Ovary (tissue), 9 donors: Measurements from ENCODE around the gene GOLGA8J. TPM values are rescaled to one million over a fixed set of nuclear protein-coding genes. Genes with fewer than 3 reads are reported as not detected.

Experiments
- DNase-seq, 5 donors: peaks; one replicate each; pipeline ENCODE4 v3.0.0-alpha.2; 2019 to 2020
- H3K27ac ChIP-seq, 2 donors: fragments of 200-600 bp; one replicate each; pipeline versions ENCODE4 v1.5.1 to v1.8.0; 2019 to 2022
- H3K27me3 ChIP-seq: fragments of 200-600 bp; one replicate; pipeline ENCODE4 v1.8.0; 2022
- H3K36me3 ChIP-seq: fragments of 200-600 bp; sonication (generic); one replicate; pipeline ENCODE4 v1.5.1; 2019
- H3K4me1 ChIP-seq: one replicate; pipeline ENCODE4 v1.8.1; 2013; ENCODE audit warnings: mild to moderate bottlenecking, moderate library complexity; ENCODE audit not compliant: insufficient read depth
- H3K4me3 ChIP-seq: fragments of 200-600 bp; sonication (generic); one replicate; pipeline ENCODE4 v1.5.1; 2017
- H3K9me3 ChIP-seq, 2 donors: fragments of 200-600 bp in 1 of 2; sonication (generic) in 1 of 2; one replicate each; pipeline versions ENCODE4 v1.5.1 to v1.8.1; 2013 to 2019; ENCODE audit warnings: mild to moderate bottlenecking in 1 of 2, moderate library complexity in 1 of 2
- CTCF ChIP-seq, 3 donors: fragments of 450-650 bp in 2 of 3; fragments of 200-600 bp in 1 of 3; IDR thresholded peaks; one replicate each; pipeline versions ENCODE4 v1.5.1 to v1.8.0; 2016 to 2022; ENCODE audit warnings: antibody characterized with exemption in 3 of 3, mild to moderate bottlenecking in 1 of 3
- EP300 ChIP-seq: sonication (generic); formaldehyde crosslinking; IDR thresholded peaks from one replicate; pipeline ENCODE4 v1.6.1; 2017; ENCODE audit warnings: antibody characterized with exemption
- POLR2A ChIP-seq: fragments of 450-650 bp; IDR thresholded peaks from one replicate; pipeline ENCODE4 v1.6.1; 2017; ENCODE audit warnings: antibody characterized with exemption, mild to moderate bottlenecking, moderate library complexity
- WGBS, 3 donors: extraction: QIAGEN DNeasy Blood & Tissue Kit in 1 of 3; methylation state at CpG; one replicate each; pipeline versions ENCODE4 v1.1.5 to v1.1.7; 2013 to 2017; 5-methylcytosine and 5-hydroxymethylcytosine counted together
- intact Hi-C, 4 donors: fragments of 100-400 bp; cut with DNase I; formaldehyde crosslinking; loops; one replicate each; pipeline versions ENCODE4 v1.11.0 to v1.15.1; 2022 to 2023
- polyA plus RNA-seq, 2 donors: library from polyadenylated mRNA; stranded (reverse); fragments of 200-250 nt in 1 of 2; fragments of 350-450 nt in 1 of 2; fragmentation: Illumina TruSeq in 1 of 2; extraction: RNeasy Lipid Tissue Mini Kit (QIAGEN cat#74804) in 1 of 2; gene quantifications; one replicate each; pipeline ENCODE4 v1.2.3, GENCODE V29; 2013 to 2014
- total RNA-seq, 7 donors: library from RNA; depleted of rRNA in 2 of 7; stranded (reverse); fragments of >200 nt in 2 of 7; fragmentation: NEBNext Ultra II Directional in 3 of 7; extraction: Animal tissue kit (Norgen Biotek cat#: 25700) in 3 of 7; gene quantifications; one replicate each; pipeline versions ENCODE4 v1.1.0 to v1.2.4, GENCODE V29; 2016 to 2023
- donor health status: DM: no; HTN: no; CAD: no; lungs with moderate emphysema.
- donor health status: DM: no; HTN: no; CAD: no.
- donor health status: Bipolar disorder and iron deficiency.
- donor health status: DM: yes; HTN: yes; CAD: no.
- donor health status: DM: no; HTN: no; CAD: no.
- donor health status: DM: yes; HTN: yes; CAD: no.

The GOLGA8J gene
- total and polyA plus RNA-seq, 9 donors: 0.72 TPM; not detected in 8

- Histone ChIP-seq H3K9me3 (no peaks in the 10 kb centered on the region), H3K4me1 (no peaks in the 10 kb centered on the region), H3K27me3 (no peaks in the 10 kb centered on the region), H3K4me3 (no peak overlapping the region), H3K27ac (no peak overlapping the region), H3K36me3 (no peaks in the 10 kb centered on the region)
- no peak for DNase-seq
- 74 to 78% (median 77%) methylated on average over 4 of the region's 4 CpGs for WGBS, 3 donors
- intact Hi-C loops: no loop called here
- TF ChIP-seq POLR2A (no peak), EP300 (no peak), CTCF (IDR thresholded peaks at IDR 0.05) (no peak)
These were observed 26.6 kb upstream of the GOLGA8J start for GRCh38 chr15:30056166-30056565.

GRCh38 chr15:30059771-30060170, 23.0 kb upstream of the GOLGA8J start:
- TF ChIP-seq CTCF (IDR thresholded peaks at IDR 0.05) (no peak), POLR2A (no peak), EP300 (no peak)
- Histone ChIP-seq H3K4me1 (peaks cover 4% of the 10 kb centered on the region), H3K9me3 (no peaks in the 10 kb centered on the region), H3K4me3 (no peak overlapping the region), H3K27me3 (no peaks in the 10 kb centered on the region), H3K36me3 (no peaks in the 10 kb centered on the region), H3K27ac (no peak overlapping the region)
- intact Hi-C loops: no loop called here
- 80 to 81% (median 81%) methylated on average over 11 of the region's 11 CpGs for WGBS, 3 donors
- DNase-seq: no peak

GRCh38 chr15:30062881-30063280, 19.9 kb upstream of the GOLGA8J start:
- H3K4me1 ChIP-seq: peaks cover 7% of the 10 kb centered on the region
- H3K27me3 ChIP-seq: no peaks in the 10 kb centered on the region
- DNase-seq: no peak
- WGBS, 3 donors: 97% methylated on average over 4 of the region's 4 CpGs
- H3K36me3 ChIP-seq: no peaks in the 10 kb centered on the region
- no peak for TF ChIP-seq POLR2A
- no peak for TF ChIP-seq EP300
- no peak overlapping the region for H3K4me3 ChIP-seq
- intact Hi-C loops: no loop called here
- H3K9me3 ChIP-seq: no peaks in the 10 kb centered on the region
- H3K27ac ChIP-seq: no peak overlapping the region

- intact Hi-C loops: no loop called here
- TF ChIP-seq POLR2A (no peak), EP300 (no peak), CTCF (IDR thresholded peaks at IDR 0.05) (no peak)
- Histone ChIP-seq H3K27ac (no peak overlapping the region), H3K9me3 (no peaks in the 10 kb centered on the region), H3K36me3 (no peaks in the 10 kb centered on the region), H3K4me3 (no peak overlapping the region), H3K4me1 (peaks cover 7% of the 10 kb centered on the region), H3K27me3 (no peaks in the 10 kb centered on the region)
- DNase-seq: peak in 2 of 5 donors; percentile 31 to 65
- WGBS, 3 donors: 0 to 11% (median 8%) methylated on average over 2 of the region's 2 CpGs
These were observed 18.8 kb upstream of the GOLGA8J start for GRCh38 chr15:30063835-30064546.

GRCh38 chr15:30065025-30065801, 17.5 kb upstream of the GOLGA8J start:
- no peak overlapping the region for H3K4me3 ChIP-seq
- TF ChIP-seq EP300 (no peak), POLR2A (no peak), CTCF (IDR thresholded peaks at IDR 0.05) (no peak)
- intact Hi-C loops: no loop called here

More at GRCh38 chr15:30065025-30065801, 17.5 kb upstream of the GOLGA8J start:
- Histone ChIP-seq H3K9me3 (no peaks in the 10 kb centered on the region), H3K27me3 (no peaks in the 10 kb centered on the region), H3K36me3 (no peaks in the 10 kb centered on the region), H3K4me1 (peaks cover 7% of the 10 kb centered on the region), H3K27ac (no peak overlapping the region)
- WGBS, 3 donors: 9 to 11% (median 10%) methylated on average over 12 of the region's 12 CpGs
- no peak for DNase-seq
